ENCODE data around the gene SLX4.

DNA sequence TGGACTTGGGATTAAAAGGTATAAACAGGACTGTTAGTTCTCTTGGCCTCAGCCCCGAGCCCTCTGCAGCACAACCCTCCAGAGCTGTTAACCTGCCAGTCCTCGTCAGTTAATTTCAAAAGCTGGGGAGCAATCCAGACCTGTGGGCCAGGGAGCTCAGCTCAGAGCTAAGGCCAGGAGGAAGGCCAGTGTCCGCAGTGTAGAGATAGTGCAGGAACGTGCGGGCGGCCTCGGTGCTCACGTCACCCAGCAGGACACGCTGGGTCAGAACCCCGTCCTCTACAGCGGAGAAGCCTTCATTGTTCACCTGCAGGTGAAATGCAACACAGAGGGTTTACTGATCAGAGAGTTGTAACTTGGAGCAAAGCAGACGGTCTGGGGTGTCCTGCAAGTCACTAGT, 18.8 kb downstream of the SLX4 start:
- TF ChIP-seq POLR2AphosphoS5 (IDR thresholded peaks at IDR 0.05; ENCODE audit: low read depth), result no peak
- TF ChIP-seq, protein P1, sequence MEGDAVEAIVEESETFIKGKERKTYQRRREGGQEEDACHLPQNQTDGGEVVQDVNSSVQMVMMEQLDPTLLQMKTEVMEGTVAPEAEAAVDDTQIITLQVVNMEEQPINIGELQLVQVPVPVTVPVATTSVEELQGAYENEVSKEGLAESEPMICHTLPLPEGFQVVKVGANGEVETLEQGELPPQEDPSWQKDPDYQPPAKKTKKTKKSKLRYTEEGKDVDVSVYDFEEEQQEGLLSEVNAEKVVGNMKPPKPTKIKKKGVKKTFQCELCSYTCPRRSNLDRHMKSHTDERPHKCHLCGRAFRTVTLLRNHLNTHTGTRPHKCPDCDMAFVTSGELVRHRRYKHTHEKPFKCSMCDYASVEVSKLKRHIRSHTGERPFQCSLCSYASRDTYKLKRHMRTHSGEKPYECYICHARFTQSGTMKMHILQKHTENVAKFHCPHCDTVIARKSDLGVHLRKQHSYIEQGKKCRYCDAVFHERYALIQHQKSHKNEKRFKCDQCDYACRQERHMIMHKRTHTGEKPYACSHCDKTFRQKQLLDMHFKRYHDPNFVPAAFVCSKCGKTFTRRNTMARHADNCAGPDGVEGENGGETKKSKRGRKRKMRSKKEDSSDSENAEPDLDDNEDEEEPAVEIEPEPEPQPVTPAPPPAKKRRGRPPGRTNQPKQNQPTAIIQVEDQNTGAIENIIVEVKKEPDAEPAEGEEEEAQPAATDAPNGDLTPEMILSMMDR (IDR thresholded peaks at IDR 0.05; ENCODE audit: insufficient read depth, low read length), result no peak

Measured in HL-60 (cell line).